CD14-positive monocyte (primary cell): ENCODE measurements around the gene UGGT1. TPM values are rescaled to one million over a fixed set of nuclear protein-coding genes. Genes with fewer than 3 reads are reported as not detected.

Source experiments
- DNase-seq, 3 donors: peaks; one replicate each; pipeline ENCODE4 v3.0.0-alpha.2; 2011 to 2022
- H2AFZ ChIP-seq: 2 replicates; pipeline ENCODE4 v1.6.0; 2012; ENCODE audit warnings: mild to moderate bottlenecking, low read depth, low read length, inconsistent platforms; ENCODE audit not compliant: insufficient read depth, poor library complexity, severe bottlenecking
- H3K27ac ChIP-seq, 2 donors: 1 replicate in 1 of 2; 2 replicates in 1 of 2; pipeline ENCODE4 v1.5.1; 2012 to 2013; ENCODE audit warnings: low read length in 2 of 2, control low read depth in 1 of 2, inconsistent platforms in 1 of 2, low read depth in 1 of 2, mild to moderate bottlenecking in 1 of 2
- H3K27me3 ChIP-seq, 2 donors: one replicate each; pipeline versions ENCODE4 v1.6.0 to v1.6.1; 2011 to 2013; ENCODE audit warnings: low read length in 2 of 2; ENCODE audit not compliant: control insufficient read depth in 2 of 2, insufficient read depth in 2 of 2
- H3K36me3 ChIP-seq, 2 donors: replicated peaks in 1 of 2; 1 replicate in 1 of 2; 2 replicates in 1 of 2; pipeline versions ENCODE4 v1.5.1 to v1.6.1; 2012 to 2013; ENCODE audit warnings: low read length in 2 of 2, control low read depth in 1 of 2, inconsistent platforms in 1 of 2, mild to moderate bottlenecking in 1 of 2; ENCODE audit not compliant: insufficient read depth in 2 of 2, control insufficient read depth in 1 of 2
- H3K4me1 ChIP-seq, 2 donors: 1 replicate in 1 of 2; 2 replicates in 1 of 2; pipeline versions ENCODE4 v1.5.1 to v1.6.1; 2012 to 2013; ENCODE audit warnings: low read length in 2 of 2, control low read depth in 1 of 2, inconsistent platforms in 1 of 2, mild to moderate bottlenecking in 1 of 2, moderate library complexity in 1 of 2; ENCODE audit not compliant: insufficient read depth in 2 of 2, control insufficient read depth in 1 of 2
- H3K4me2 ChIP-seq: replicated peaks from 2 replicates; pipeline ENCODE3; 2012; ENCODE audit warnings: low read length, moderate library complexity, mild to moderate bottlenecking; ENCODE audit not compliant: poor library complexity, severe bottlenecking; ENCODE audit errors: extremely low read depth
- H3K4me3 ChIP-seq, 3 experiments: fragments of 200-600 bp in 1 of 3; sonication (generic) in 1 of 3; replicated peaks in 1 of 3; 1 replicate in 2 of 3; 2 replicates in 1 of 3; pipeline ENCODE4 v1.5.1; 2011 to 2013; ENCODE audit warnings: low read length in 3 of 3, mild to moderate bottlenecking in 3 of 3, control low read depth in 2 of 3, low read depth in 2 of 3, inconsistent platforms in 1 of 3, moderate library complexity in 1 of 3
- H3K79me2 ChIP-seq: 2 replicates; pipeline ENCODE4 v1.6.0; 2012; ENCODE audit warnings: mild to moderate bottlenecking, control low read depth, inconsistent platforms, low read length, moderate library complexity; ENCODE audit not compliant: insufficient read depth
- H3K9ac ChIP-seq: 2 replicates; pipeline ENCODE4 v1.6.0; 2017; ENCODE audit warnings: low read length, mild to moderate bottlenecking; ENCODE audit not compliant: insufficient read depth, poor library complexity, severe bottlenecking
- H3K9me3 ChIP-seq, 2 donors: replicated peaks in 1 of 2; 1 replicate in 1 of 2; 2 replicates in 1 of 2; pipeline versions ENCODE4 v1.5.1 to v1.6.1; 2012 to 2013; ENCODE audit warnings: low read length in 2 of 2, control low read depth in 1 of 2; ENCODE audit not compliant: control insufficient read depth in 1 of 2, insufficient read depth in 1 of 2
- H4K20me1 ChIP-seq: 2 replicates; pipeline ENCODE4 v1.6.0; 2012; ENCODE audit warnings: mild to moderate bottlenecking, low read length, control low read depth, moderate library complexity; ENCODE audit not compliant: insufficient read depth
- H3K27ac Mint-ChIP-seq, 7 donors: one replicate each; pipeline ENCODE4 v1.8.0; 2020; ENCODE audit warnings: mild to moderate bottlenecking in 7 of 7, mixed read lengths in 7 of 7, moderate library complexity in 6 of 7, inconsistent platforms in 2 of 7
- H3K27me3 Mint-ChIP-seq, 3 donors: one replicate each; pipeline ENCODE4 v1.8.0; 2021 to 2022; ENCODE audit warnings: low read depth in 3 of 3, mild to moderate bottlenecking in 3 of 3, mixed read lengths in 3 of 3, moderate library complexity in 3 of 3, inconsistent platforms in 1 of 3
- H3K36me3 Mint-ChIP-seq, 2 donors: one replicate each; pipeline ENCODE4 v1.8.0; 2020; ENCODE audit warnings: mixed read lengths in 2 of 2, inconsistent platforms in 1 of 2, mild to moderate bottlenecking in 1 of 2
- H3K4me1 Mint-ChIP-seq: one replicate; pipeline ENCODE4 v1.8.0; 2020; ENCODE audit warnings: mild to moderate bottlenecking, mixed read lengths
- H3K4me3 Mint-ChIP-seq, 2 donors: one replicate each; pipeline ENCODE4 v1.8.0; 2020; ENCODE audit warnings: mild to moderate bottlenecking in 2 of 2, mixed read lengths in 2 of 2, moderate library complexity in 1 of 2
- H3K9me3 Mint-ChIP-seq, 7 donors: one replicate each; pipeline ENCODE4 v1.8.0; 2020 to 2022; ENCODE audit warnings: mixed read lengths in 7 of 7, mild to moderate bottlenecking in 6 of 7, moderate library complexity in 6 of 7, inconsistent platforms in 2 of 7
- WGBS: methylation state at CpG from one replicate; pipeline ENCODE4 v1.1.5; 2013; ENCODE audit warnings: missing lambda C conversion rate; ENCODE audit not compliant: insufficient coverage; 5-methylcytosine and 5-hydroxymethylcytosine counted together
- intact Hi-C, 2 donors: fragments of 100-400 bp; cut with micrococcal nuclease; formaldehyde crosslinking; loops; one replicate each; pipeline versions ENCODE4 v1.15.0 to v1.15.1; 2023
- polyA plus RNA-seq, 3 donors: library from polyadenylated mRNA; depleted of rRNA in 1 of 3; unstranded in 2 of 3; stranded (reverse) in 1 of 3; fragments of 300-500 nt in 2 of 3; fragments of >200 nt in 1 of 3; fragmentation: Illumina TruSeq in 2 of 3; gene quantifications; 1 replicate in 2 of 3; 2 replicates in 1 of 3; pipeline ENCODE4 v1.2.3, GENCODE V29; 2012 to 2021
- TF ChIP-seq, protein P1 (sequence below): fragments of 200-600 bp; IDR thresholded peaks from one replicate; pipeline ENCODE4 v1.8.0; 2022; ENCODE audit warnings: antibody characterized with exemption, mild to moderate bottlenecking

Gene UGGT1
- polyA plus RNA-seq, 3 donors: 8.7 to 15.8 (median 13.8) TPM

DNA sequence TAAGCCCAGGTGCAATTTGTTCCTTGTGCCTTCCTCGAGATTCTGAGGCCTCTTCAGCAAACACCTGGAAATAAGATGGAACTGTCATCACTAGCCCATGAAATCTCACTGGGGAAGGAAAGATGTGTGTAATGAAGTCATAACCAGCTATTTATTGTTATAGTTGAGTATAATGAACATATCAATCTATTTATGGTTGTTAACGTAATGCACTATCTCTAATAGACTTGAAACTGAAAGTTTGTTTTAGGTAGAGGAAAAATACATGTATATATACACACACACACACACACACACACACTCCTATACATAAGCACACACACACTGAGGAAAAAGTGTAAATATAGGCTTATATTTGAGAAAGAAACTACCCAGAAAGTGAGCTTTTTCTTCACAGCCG is 62.8 kb downstream of the UGGT1 start:
- Mint-ChIP-seq H3K4me3 (no peak overlapping the region), H3K36me3 (peaks cover 69 to 89% of the 10 kb centered on the region in 2 donors), H3K4me1 (no peaks in the 10 kb centered on the region), H3K27me3 (no peaks in the 10 kb centered on the region), H3K27ac (peak overlapping the region in 1 of 7 donors; percentile 40), H3K9me3 (no peaks in the 10 kb centered on the region)
- Histone ChIP-seq H3K4me2 (no peak overlapping the region), H3K27ac (peak overlapping the region in 1 of 2 donors; percentile 36), H3K9ac (no peak overlapping the region), H4K20me1 (no peaks in the 10 kb centered on the region), H3K4me3 (no peak overlapping the region), H3K36me3 (peaks cover 64 to 92% of the 10 kb centered on the region in 2 donors), H3K4me1 (no peaks in the 10 kb centered on the region), H3K9me3 (no peaks in the 10 kb centered on the region), H3K27me3 (no peaks in the 10 kb centered on the region), H3K79me2 (no peaks in the 10 kb centered on the region), H2AFZ (no peak overlapping the region)
- 100% methylated on average over 1 of the region's 3 CpGs for WGBS
- intact Hi-C loops: no loop called here
- DNase-seq: no peak
- TF ChIP-seq, protein P1, sequence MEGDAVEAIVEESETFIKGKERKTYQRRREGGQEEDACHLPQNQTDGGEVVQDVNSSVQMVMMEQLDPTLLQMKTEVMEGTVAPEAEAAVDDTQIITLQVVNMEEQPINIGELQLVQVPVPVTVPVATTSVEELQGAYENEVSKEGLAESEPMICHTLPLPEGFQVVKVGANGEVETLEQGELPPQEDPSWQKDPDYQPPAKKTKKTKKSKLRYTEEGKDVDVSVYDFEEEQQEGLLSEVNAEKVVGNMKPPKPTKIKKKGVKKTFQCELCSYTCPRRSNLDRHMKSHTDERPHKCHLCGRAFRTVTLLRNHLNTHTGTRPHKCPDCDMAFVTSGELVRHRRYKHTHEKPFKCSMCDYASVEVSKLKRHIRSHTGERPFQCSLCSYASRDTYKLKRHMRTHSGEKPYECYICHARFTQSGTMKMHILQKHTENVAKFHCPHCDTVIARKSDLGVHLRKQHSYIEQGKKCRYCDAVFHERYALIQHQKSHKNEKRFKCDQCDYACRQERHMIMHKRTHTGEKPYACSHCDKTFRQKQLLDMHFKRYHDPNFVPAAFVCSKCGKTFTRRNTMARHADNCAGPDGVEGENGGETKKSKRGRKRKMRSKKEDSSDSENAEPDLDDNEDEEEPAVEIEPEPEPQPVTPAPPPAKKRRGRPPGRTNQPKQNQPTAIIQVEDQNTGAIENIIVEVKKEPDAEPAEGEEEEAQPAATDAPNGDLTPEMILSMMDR: no peak

DNA sequence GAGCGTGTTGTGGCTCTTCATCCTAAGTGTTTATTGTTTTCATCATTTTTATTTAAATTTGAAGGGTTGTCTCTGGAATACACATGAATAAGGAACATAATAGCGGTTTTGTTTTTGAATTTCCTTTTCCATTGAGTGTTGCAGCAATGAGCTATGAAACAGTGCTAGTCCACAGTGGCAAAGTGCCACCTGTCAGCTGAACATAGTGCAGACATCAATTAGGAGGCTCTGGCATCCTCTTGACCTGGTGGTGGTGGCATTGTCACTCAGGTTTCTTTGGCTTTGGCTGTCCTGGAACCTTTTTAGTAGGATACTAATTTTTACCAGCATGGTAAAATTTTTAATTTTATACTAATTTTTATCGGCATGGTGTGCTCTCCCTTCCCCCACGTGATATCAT is 63.2 kb downstream of the UGGT1 start:
- H3K27ac Mint-ChIP-seq: peak overlapping the region in 2 of 7 donors; percentile 0 to 1
- Histone ChIP-seq H3K9ac (no peak overlapping the region), H3K36me3 (peaks cover 62 to 93% of the 10 kb centered on the region in 2 donors), H3K27me3 (no peaks in the 10 kb centered on the region), H3K4me3 (no peak overlapping the region), H3K27ac (peak overlapping the region in 1 of 2 donors; percentile 36), H3K4me2 (no peak overlapping the region), H3K4me1 (no peaks in the 10 kb centered on the region), H3K79me2 (no peaks in the 10 kb centered on the region), H4K20me1 (no peaks in the 10 kb centered on the region), H2AFZ (no peak overlapping the region), H3K9me3 (no peaks in the 10 kb centered on the region)
- H3K4me3 Mint-ChIP-seq: no peak overlapping the region
- peaks cover 71 to 89% of the 10 kb centered on the region in 2 donors for H3K36me3 Mint-ChIP-seq
- no peaks in the 10 kb centered on the region for H3K27me3 Mint-ChIP-seq
- TF ChIP-seq, protein P1: no peak
- DNase-seq: no peak
- intact Hi-C loops: no loop called here
- H3K4me1 Mint-ChIP-seq: no peaks in the 10 kb centered on the region
- 100% methylated on average over 1 of the region's 4 CpGs for WGBS
- no peaks in the 10 kb centered on the region for H3K9me3 Mint-ChIP-seq
